B cell (primary cell): Measurements from ENCODE around the gene SLC35A3. TPM values are rescaled to one million over a fixed set of nuclear protein-coding genes. Genes with fewer than 3 reads are reported as not detected.

Source experiments
- ATAC-seq: fragments of 200-7000 bp; cut with Tn5 transposase; one replicate; pipeline ENCODE4 v1.10.0; 2021; ENCODE audit warnings: low read depth, mild to moderate bottlenecking, moderate number of reproducible peaks, moderate library complexity
- CTCF ChIA-PET: fragments of 350-600 bp; sonication (Branson Sonifier 250); formaldehyde crosslinking; loops from one replicate; lab custom pipeline; 2021; ENCODE audit warnings: antibody characterized with exemption, inconsistent platforms; lab: Charles Lee
- POLR2A ChIA-PET: fragments of 350-600 bp; sonication (Branson Sonifier 250); formaldehyde crosslinking; loops from one replicate; lab custom pipeline; 2021; ENCODE audit warnings: antibody characterized with exemption; lab: Charles Lee
- DNase-seq: peaks from one replicate; pipeline ENCODE4 v3.0.0; 2013
- H2AFZ ChIP-seq: 2 replicates; pipeline ENCODE4 v1.6.1; 2012; ENCODE audit warnings: mild to moderate bottlenecking, low read depth, low read length; ENCODE audit not compliant: insufficient read depth, poor library complexity, severe bottlenecking
- H3K27ac ChIP-seq, 2 donors: 1 replicate in 1 of 2; 2 replicates in 1 of 2; pipeline ENCODE4 v1.5.1; 2012 to 2013; ENCODE audit warnings: low read length in 2 of 2, mild to moderate bottlenecking in 2 of 2, moderate library complexity in 1 of 2
- H3K27me3 ChIP-seq, 4 experiments: fragments of 200-600 bp in 1 of 4; sonication (generic) in 1 of 4; replicated peaks in 1 of 4; 1 replicate in 2 of 4; 2 replicates in 2 of 4; pipeline versions ENCODE4 v1.6.1 to v1.7.0; 2013 to 2016; ENCODE audit warnings: low read length in 3 of 4, mild to moderate bottlenecking in 2 of 4, mixed read lengths in 1 of 4, moderate library complexity in 1 of 4; ENCODE audit not compliant: insufficient read depth in 4 of 4, control insufficient read depth in 3 of 4; ENCODE audit errors: control extremely low read depth in 1 of 4
- H3K36me3 ChIP-seq, 2 experiments: replicated peaks in 1 of 2; 1 replicate in 1 of 2; 2 replicates in 1 of 2; pipeline versions ENCODE4 v1.6.1 to v1.7.1; 2013; ENCODE audit warnings: low read length in 1 of 2; ENCODE audit not compliant: insufficient read depth in 2 of 2, control insufficient read depth in 1 of 2; ENCODE audit errors: control extremely low read depth in 1 of 2, extremely low read depth in 1 of 2
- H3K4me1 ChIP-seq, 2 donors: fragments of 200-600 bp in 1 of 2; sonication (generic) in 1 of 2; 1 replicate in 1 of 2; 2 replicates in 1 of 2; pipeline versions ENCODE4 v1.5.1 to v1.6.1; 2013 to 2017; ENCODE audit warnings: low read length in 2 of 2; ENCODE audit not compliant: control insufficient read depth in 2 of 2, insufficient read depth in 2 of 2
- H3K4me2 ChIP-seq: replicated peaks from 2 replicates; pipeline ENCODE3; 2012; ENCODE audit warnings: mild to moderate bottlenecking, low read depth, low read length; ENCODE audit not compliant: poor library complexity, severe bottlenecking
- H3K4me3 ChIP-seq, 5 experiments: fragments of 200-600 bp in 1 of 5; sonication (generic) in 1 of 5; 1 replicate in 3 of 5; 2 replicates in 2 of 5; pipeline versions ENCODE4 v1.5.1 to v1.7.0; 2011 to 2016; ENCODE audit warnings: low read length in 4 of 5, mild to moderate bottlenecking in 4 of 5, low read depth in 2 of 5, control low read depth in 1 of 5, moderate library complexity in 1 of 5; ENCODE audit not compliant: insufficient read depth in 1 of 5; ENCODE audit errors: control extremely low read depth in 1 of 5, extremely low read depth in 1 of 5
- H3K79me2 ChIP-seq: fragments of 200-600 bp; sonication (generic); one replicate; pipeline ENCODE4 v1.6.0; 2016; ENCODE audit warnings: low read length; ENCODE audit not compliant: control insufficient read depth, insufficient read depth
- H3K9ac ChIP-seq: fragments of 200-600 bp; sonication (generic); 2 replicates; pipeline ENCODE4 v1.6.1; 2017; ENCODE audit warnings: mild to moderate bottlenecking, low read length, moderate library complexity
- H3K9me3 ChIP-seq, 3 donors: one replicate each; pipeline versions ENCODE4 v1.6.1 to v1.7.1; 2013; ENCODE audit warnings: low read length in 2 of 3; ENCODE audit not compliant: control insufficient read depth in 2 of 3, insufficient read depth in 1 of 3; ENCODE audit errors: control extremely low read depth in 1 of 3
- H4K20me1 ChIP-seq: 2 replicates; pipeline ENCODE4 v1.6.0; 2012; ENCODE audit warnings: mild to moderate bottlenecking, low read length; ENCODE audit not compliant: insufficient read depth, control insufficient read depth, poor library complexity, severe bottlenecking
- H3K27ac Mint-ChIP-seq: one replicate; pipeline ENCODE4 v1.8.0; 2021; ENCODE audit warnings: mixed read lengths
- H3K27me3 Mint-ChIP-seq: one replicate; pipeline ENCODE4 v1.8.0; 2021; ENCODE audit warnings: mixed read lengths
- H3K4me1 Mint-ChIP-seq: one replicate; pipeline ENCODE4 v1.8.0; 2021; ENCODE audit warnings: mixed read lengths
- H3K4me3 Mint-ChIP-seq: one replicate; pipeline ENCODE4 v1.8.0; 2021; ENCODE audit warnings: mixed read lengths
- H3K9me3 Mint-ChIP-seq: one replicate; pipeline ENCODE4 v1.8.0; 2022; ENCODE audit warnings: mixed read lengths; ENCODE audit not compliant: insufficient read depth
- CTCF ChIP-seq: fragments of 200-600 bp; IDR thresholded peaks from one replicate; pipeline ENCODE4 v1.8.0; 2022; ENCODE audit warnings: antibody characterized with exemption, mild to moderate bottlenecking
- EZH2 ChIP-seq: IDR thresholded peaks from 2 replicates; pipeline ENCODE4 v1.6.1; 2012; ENCODE audit warnings: borderline replicate concordance, low read depth, mild to moderate bottlenecking, moderate library complexity, low read length; ENCODE audit not compliant: insufficient read depth, poor library complexity, severe bottlenecking
- WGBS: methylation state at CpG from one replicate; pipeline ENCODE4 v1.1.5; 2013; ENCODE audit warnings: missing lambda C conversion rate; ENCODE audit not compliant: insufficient coverage; 5-methylcytosine and 5-hydroxymethylcytosine counted together
- intact Hi-C: fragments of 100-400 bp; cut with micrococcal nuclease; formaldehyde crosslinking; loops from one replicate; pipeline ENCODE4 v1.10.0; 2022
- polyA plus RNA-seq: library from polyadenylated mRNA; depleted of rRNA; stranded (reverse); fragments of >200 nt; gene quantifications from 2 replicates; pipeline ENCODE4 v1.2.3, GENCODE V29; 2012
- total RNA-seq, 2 donors: library from RNA; stranded (reverse); fragments of 120-200 nt in 1 of 2; gene quantifications; 1 replicate in 1 of 2; 2 replicates in 1 of 2; pipeline versions ENCODE4 v1.2.3 to v1.2.4, GENCODE V29; 2013 to 2022

The SLC35A3 gene
- total and polyA plus RNA-seq, 2 donors (not counting 1 experiment from before 2014, with no cell fraction given): 10.7 to 30.2 TPM

- TF ChIP-seq CTCF (no peak), EZH2 (no peak)
- Mint-ChIP-seq H3K27ac (no peak overlapping the region), H3K4me1 (no peaks in the 10 kb centered on the region), H3K4me3 (no peak overlapping the region), H3K27me3 (no peaks in the 10 kb centered on the region), H3K9me3 (no peaks in the 10 kb centered on the region)
- WGBS: no CpG with 5 or more reads among the region's 3 CpGs
- intact Hi-C loops: no loop called here
- H3K36me3 ChIP-seq: no peaks in the 10 kb centered on the region
- peaks cover 0 to 3% (median 0%) of the 10 kb centered on the region in 4 experiments for H3K27me3 ChIP-seq
- H3K27ac ChIP-seq: no peak overlapping the region
- DNase-seq (no peak), ATAC-seq (no peak)
- no peak overlapping the region for H3K4me3 ChIP-seq
- ChIA-PET CTCF (no interaction called here), POLR2A (no interaction called here)
- H3K9ac ChIP-seq: no peak overlapping the region
- no peaks in the 10 kb centered on the region for H3K4me1 ChIP-seq
- H4K20me1 ChIP-seq: no peaks in the 10 kb centered on the region
- no peak overlapping the region for H2AFZ ChIP-seq
- no peaks in the 10 kb centered on the region for H3K79me2 ChIP-seq
- peaks cover 0 to 2% (median 0%) of the 10 kb centered on the region in 3 donors for H3K9me3 ChIP-seq
- H3K4me2 ChIP-seq: no peak overlapping the region
These were observed 14.4 kb upstream of the SLC35A3 start for GRCh38 chr1:99955375-99955774.

GRCh38 chr1:99956755-99957154 is 13.0 kb upstream of the SLC35A3 start:
- Histone ChIP-seq H3K27me3 (peaks cover 0 to 3% (median 0%) of the 10 kb centered on the region in 4 experiments), H3K4me3 (no peak overlapping the region), H3K9ac (no peak overlapping the region), H3K36me3 (no peaks in the 10 kb centered on the region), H3K4me1 (no peaks in the 10 kb centered on the region), H4K20me1 (no peaks in the 10 kb centered on the region), H3K9me3 (peaks cover 0 to 2% (median 0%) of the 10 kb centered on the region in 3 donors), H3K27ac (no peak overlapping the region), H3K4me2 (no peak overlapping the region), H2AFZ (no peak overlapping the region), H3K79me2 (no peaks in the 10 kb centered on the region)
- DNase-seq (no peak), ATAC-seq (no peak)
- ChIA-PET POLR2A (no interaction called here), CTCF (no interaction called here)
- no peak overlapping the region for H3K27ac Mint-ChIP-seq
- H3K27me3 Mint-ChIP-seq: no peaks in the 10 kb centered on the region
- 100% methylated on average over 1 of the region's 2 CpGs for WGBS
- H3K9me3 Mint-ChIP-seq: no peaks in the 10 kb centered on the region
- intact Hi-C loops: no loop called here
- no peak for TF ChIP-seq CTCF
- no peak for TF ChIP-seq EZH2
- no peaks in the 10 kb centered on the region for H3K4me1 Mint-ChIP-seq
- no peak overlapping the region for H3K4me3 Mint-ChIP-seq
